Endothelial cell (in vitro differentiated cells): ENCODE measurements around the gene LPP. TPM values are rescaled to one million over a fixed set of nuclear protein-coding genes. Genes with fewer than 3 reads are reported as not detected.

Experiments
- DNase-seq: peaks from one replicate; pipeline ENCODE4 v3.0.0; 2021; ENCODE audit warnings: low spot score
- H3K27ac Mint-ChIP-seq: one replicate; pipeline ENCODE4 v1.8.0; 2021; ENCODE audit warnings: mixed read lengths, inconsistent platforms; ENCODE audit not compliant: unreplicated experiment
- H3K27me3 Mint-ChIP-seq: one replicate; pipeline ENCODE4 v1.8.0; 2021; ENCODE audit warnings: mild to moderate bottlenecking, moderate library complexity, mixed read lengths, inconsistent platforms; ENCODE audit not compliant: unreplicated experiment
- H3K36me3 Mint-ChIP-seq: one replicate; pipeline ENCODE4 v1.8.0; 2021; ENCODE audit warnings: mild to moderate bottlenecking, low read depth, mixed read lengths, inconsistent platforms; ENCODE audit not compliant: unreplicated experiment
- H3K4me1 Mint-ChIP-seq: one replicate; pipeline ENCODE4 v1.8.0; 2021; ENCODE audit warnings: mild to moderate bottlenecking, mixed read lengths, inconsistent platforms; ENCODE audit not compliant: unreplicated experiment
- H3K4me3 Mint-ChIP-seq: one replicate; pipeline ENCODE4 v1.8.0; 2021; ENCODE audit warnings: mild to moderate bottlenecking, mixed read lengths, inconsistent platforms; ENCODE audit not compliant: unreplicated experiment
- H3K9me3 Mint-ChIP-seq: one replicate; pipeline ENCODE4 v1.8.0; 2021; ENCODE audit warnings: mixed read lengths, inconsistent platforms; ENCODE audit not compliant: unreplicated experiment
- CTCF ChIP-seq: fragments of 200-600 bp; sonication (generic); IDR thresholded peaks from one replicate; pipeline ENCODE4 v1.5.0; 2021; ENCODE audit warnings: antibody characterized with exemption; ENCODE audit not compliant: unreplicated experiment
- total RNA-seq: library from RNA; stranded (reverse); fragmentation: NEBNext Ultra II Directional; extraction: Animal tissue kit (Norgen Biotek cat#: 25700); gene quantifications from one replicate; pipeline ENCODE4 v1.2.1, GENCODE V29; 2021; ENCODE audit not compliant: unreplicated experiment

Gene LPP
- total RNA-seq, 1 donor from 2014 or later, result 181 TPM

DNA sequence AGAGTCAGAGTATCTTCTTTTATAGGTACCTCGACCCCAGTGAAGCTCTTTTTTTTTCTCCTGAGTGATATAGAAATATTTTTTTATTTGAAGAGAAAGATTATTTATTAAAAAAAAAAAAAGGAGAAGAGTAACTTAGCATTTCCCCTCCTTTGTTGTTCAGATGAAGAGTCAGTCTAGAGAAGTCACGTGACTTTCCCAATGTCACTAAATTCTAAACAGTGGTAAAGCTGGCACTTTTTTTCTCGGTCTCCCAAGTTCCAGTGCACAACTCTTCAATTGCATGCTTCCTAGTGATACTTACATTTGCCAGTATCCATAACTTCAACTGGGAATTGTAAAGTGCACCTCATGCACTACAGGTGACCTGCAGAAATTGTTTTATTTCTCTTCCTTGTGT, 448.7 kb downstream of the LPP start:
- Mint-ChIP-seq H3K4me3 (no peak overlapping the region), H3K36me3 (no peaks in the 10 kb centered on the region), H3K9me3 (no peaks in the 10 kb centered on the region), H3K27me3 (peaks cover 3% of the 10 kb centered on the region), H3K4me1 (no peaks in the 10 kb centered on the region), H3K27ac (no peak overlapping the region)
- no peak for TF ChIP-seq CTCF
- no peak for DNase-seq

DNA sequence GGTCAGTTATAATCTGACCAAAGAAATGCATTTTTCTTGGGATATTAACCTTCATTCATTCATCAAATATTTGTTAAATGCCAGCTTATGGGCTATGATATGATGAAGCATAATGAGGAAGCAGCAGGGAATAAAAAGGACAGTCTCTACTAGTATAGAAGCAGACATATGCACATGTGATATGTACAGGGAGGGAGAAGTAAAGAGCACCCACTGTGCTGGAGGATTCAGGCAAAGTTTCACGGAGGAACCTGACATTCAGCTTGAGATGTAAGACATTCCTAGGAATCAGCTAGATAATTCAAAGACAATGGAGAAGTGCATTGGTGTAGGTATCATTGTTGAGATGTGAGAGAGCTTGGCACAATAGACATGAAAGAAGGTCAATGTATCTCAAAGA, 450.7 kb downstream of the LPP start:
- Mint-ChIP-seq H3K4me3 (no peak overlapping the region), H3K4me1 (no peaks in the 10 kb centered on the region), H3K9me3 (peaks cover 9% of the 10 kb centered on the region), H3K27ac (no peak overlapping the region), H3K36me3 (peaks cover 16% of the 10 kb centered on the region), H3K27me3 (peaks cover 4% of the 10 kb centered on the region)
- TF ChIP-seq CTCF, result no peak
- no peak for DNase-seq

DNA sequence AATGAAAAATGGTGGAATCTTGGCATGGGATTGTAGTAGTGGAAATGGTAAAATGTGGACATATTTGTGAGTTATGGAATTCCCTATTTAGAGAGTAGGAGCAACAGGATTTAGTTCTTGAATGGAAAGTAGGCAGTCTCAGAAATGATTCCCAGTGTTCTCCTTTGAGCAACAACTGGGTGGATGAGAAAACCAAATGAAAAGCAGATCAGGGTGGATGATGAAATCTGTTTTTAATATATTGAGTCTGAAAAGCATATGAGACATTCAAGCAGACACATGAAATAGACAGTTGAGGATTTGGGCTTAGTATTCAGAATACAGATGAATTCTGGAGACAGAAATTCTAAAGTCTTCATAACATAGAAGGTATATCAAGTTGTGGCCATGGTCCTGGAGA, 451.3 kb downstream of the LPP start:
- Mint-ChIP-seq H3K27ac (no peak overlapping the region), H3K36me3 (peaks cover 22% of the 10 kb centered on the region), H3K9me3 (peaks cover 9% of the 10 kb centered on the region), H3K4me3 (no peak overlapping the region), H3K4me1 (no peaks in the 10 kb centered on the region), H3K27me3 (peaks cover 4% of the 10 kb centered on the region)
- TF ChIP-seq CTCF, result no peak
- no peak for DNase-seq

- Mint-ChIP-seq H3K27me3 (peaks cover 4% of the 10 kb centered on the region), H3K36me3 (peaks cover 27% of the 10 kb centered on the region), H3K27ac (no peak overlapping the region), H3K4me3 (no peak overlapping the region), H3K9me3 (peaks cover 9% of the 10 kb centered on the region), H3K4me1 (no peaks in the 10 kb centered on the region)
- no peak for DNase-seq
- no peak for TF ChIP-seq CTCF
Measured at GRCh38 chr3:188605905-188606304, 451.9 kb downstream of the LPP start.

DNA sequence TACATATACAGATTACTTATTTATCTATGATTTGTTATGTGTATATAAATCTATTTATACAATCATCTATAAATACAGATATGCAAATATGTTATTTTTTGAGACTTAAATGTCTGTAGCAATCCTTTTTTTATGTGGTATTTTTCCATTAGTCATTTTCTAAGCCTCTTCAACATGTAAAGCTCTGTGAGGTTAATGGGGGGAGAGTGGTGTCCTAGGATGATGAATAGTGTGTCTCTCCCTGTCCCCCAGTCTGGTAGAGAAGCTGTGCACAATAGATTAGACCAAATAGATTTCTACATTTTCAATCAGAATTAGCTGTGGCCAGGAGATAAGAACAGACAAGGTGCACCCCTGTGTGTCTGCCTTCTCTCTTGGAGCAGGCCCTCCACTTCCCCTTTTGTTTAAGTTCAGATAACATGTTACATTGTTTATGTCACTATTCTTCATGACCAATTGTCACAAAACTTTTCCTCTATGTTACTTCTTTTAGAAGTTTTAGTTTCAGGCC, 453.9 kb downstream of the LPP start:
- H3K27me3 Mint-ChIP-seq, result peaks cover 4% of the 10 kb centered on the region
- no peak for DNase-seq
- no peak for TF ChIP-seq CTCF
- peaks cover 27% of the 10 kb centered on the region for H3K36me3 Mint-ChIP-seq
- no peaks in the 10 kb centered on the region for H3K4me1 Mint-ChIP-seq
- H3K4me3 Mint-ChIP-seq, result no peak overlapping the region
- H3K27ac Mint-ChIP-seq, result no peak overlapping the region
- peaks cover 9% of the 10 kb centered on the region for H3K9me3 Mint-ChIP-seq
